NCI-H460 (cell line): ENCODE results near the gene NRG3. TPM values are rescaled to one million over a fixed set of nuclear protein-coding genes. Genes with fewer than 3 reads are reported as not detected.

Source experiments
- DNase-seq: peaks from one replicate; pipeline ENCODE4 v3.0.0-alpha.2; 2016; ENCODE audit warnings: low read depth; ENCODE audit errors: extremely low read depth
- total RNA-seq: library from RNA; depleted of rRNA; stranded (reverse); fragments of >200 nt; shearing (Covaris generic); gene quantifications from 2 replicates; pipeline ENCODE4 v1.2.3, GENCODE V29; 2014

The NRG3 gene
- total RNA-seq, 1 experiment from 2014 or later = not detected

DNA sequence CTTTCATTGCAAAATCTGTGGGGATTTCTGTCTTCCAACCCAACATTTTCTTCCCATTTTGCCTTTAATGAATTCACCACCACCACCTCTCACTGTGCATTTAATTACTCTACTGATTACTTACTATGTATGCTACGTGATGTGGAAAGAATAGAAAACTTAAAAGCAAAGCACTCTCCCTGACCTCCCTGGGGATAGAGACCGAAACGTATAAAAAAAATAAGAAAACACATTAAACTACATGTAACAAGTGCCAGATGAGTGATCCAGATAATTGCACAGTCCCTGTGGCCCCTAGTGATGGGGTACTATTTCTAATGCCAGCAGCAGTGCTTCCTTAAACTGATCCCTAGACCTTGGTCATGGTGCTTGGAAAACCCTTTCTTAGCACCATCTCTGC, 478.4 kb downstream of the NRG3 start:
- no peak for DNase-seq

DNA sequence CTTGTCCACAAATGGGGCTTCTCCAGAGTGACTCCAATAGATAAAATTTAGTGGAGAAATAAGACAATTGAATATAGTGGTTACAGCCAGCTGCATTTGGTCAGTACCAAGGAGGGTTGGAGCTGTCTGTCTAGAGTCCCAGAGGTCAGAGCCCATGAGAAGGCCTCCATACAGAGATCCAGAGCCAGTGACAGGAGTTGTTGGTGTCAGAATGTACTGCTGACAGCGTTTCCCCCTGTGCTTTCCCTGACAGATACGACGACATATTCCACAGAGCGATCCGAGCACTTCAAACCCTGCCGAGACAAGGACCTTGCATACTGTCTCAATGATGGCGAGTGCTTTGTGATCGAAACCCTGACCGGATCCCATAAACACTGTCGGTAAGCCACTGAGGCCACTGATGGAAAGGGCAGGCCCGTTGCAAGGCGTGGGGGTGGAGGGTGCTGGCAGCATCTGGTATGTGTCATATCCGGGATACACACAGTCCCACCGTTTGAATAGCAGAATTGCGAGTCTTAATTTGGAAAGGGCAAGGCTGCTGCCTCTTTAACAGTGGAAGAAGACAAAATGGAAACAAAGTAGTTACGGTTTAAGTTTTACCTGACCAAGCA, 483.6 kb downstream of the NRG3 start:
- DNase-seq = no peak

DNA sequence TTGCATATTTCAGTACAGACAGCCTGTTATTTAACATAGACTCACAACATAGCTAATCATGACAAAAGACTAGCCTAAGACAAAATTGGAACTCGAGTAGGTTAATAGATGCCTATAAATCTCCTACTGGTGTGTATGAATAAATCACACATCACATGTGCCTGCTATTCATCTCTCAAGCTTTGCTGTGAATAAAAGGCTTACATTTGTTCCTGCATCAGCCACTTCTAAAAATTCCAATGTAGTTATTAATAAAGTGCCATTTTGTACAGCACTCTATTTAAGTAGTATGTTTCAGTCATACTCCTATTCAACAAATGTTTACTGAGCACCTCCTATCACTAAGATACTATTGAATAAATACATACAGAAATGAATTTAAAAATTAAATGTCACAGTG, 486.3 kb downstream of the NRG3 start:
- DNase-seq = no peak

DNA sequence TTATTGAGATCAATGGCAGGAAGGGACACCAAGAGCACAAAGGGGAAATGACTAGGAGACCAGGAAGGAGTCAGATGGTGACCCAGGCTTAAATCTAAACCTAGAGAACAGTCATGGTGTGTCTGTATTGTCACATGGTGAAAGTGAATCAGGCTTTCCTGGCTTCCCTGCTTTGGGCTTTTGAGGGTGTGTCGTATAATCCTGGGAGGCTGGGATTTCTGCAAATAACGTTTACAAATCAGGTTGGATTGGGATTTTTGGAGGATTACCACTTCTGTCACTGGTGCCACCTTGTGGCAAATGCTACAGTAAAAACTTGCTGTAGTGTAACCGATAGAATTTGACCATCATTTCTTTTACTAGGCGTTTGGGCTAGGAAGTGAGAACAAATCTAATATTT, 502.6 kb downstream of the NRG3 start:
- no peak for DNase-seq

DNA sequence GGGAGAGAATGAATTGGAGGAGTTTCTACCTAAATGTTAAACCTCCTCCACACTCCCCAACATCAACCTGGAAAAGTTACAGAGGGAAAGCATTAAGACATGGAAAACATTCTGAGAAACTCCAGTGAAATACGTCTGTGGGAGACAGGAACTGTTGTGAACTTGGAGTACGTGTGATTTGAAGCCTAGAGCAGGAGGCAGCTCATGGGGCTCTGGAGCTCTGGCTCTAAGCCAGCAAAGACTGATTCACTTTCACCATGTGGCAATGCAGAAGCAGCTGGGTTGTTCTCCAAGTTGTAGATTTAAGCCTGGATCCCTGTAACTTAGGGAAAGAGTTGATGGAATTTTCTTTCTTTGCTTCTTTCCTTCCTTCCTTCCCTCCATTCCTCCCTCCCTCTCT, 503.2 kb downstream of the NRG3 start:
- no peak for DNase-seq

DNA sequence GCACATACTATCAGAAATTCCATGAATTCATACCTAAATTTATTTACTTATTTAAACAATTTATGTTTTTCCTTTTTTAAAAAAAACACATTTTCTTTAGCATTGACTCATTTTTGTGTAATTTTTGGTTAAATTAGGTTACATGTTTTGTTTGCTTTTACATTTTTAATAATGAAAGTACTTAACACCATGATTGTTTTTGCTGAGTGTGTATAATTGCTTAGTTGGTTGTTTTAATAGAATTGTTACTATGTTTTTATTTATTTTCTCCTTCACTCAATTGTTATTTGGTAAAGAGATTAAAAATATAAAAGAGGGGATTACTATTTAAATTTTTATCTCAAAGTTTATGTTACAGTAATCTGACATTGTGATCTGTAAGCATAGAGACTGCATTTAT, 508.4 kb downstream of the NRG3 start:
- no peak for DNase-seq

DNA sequence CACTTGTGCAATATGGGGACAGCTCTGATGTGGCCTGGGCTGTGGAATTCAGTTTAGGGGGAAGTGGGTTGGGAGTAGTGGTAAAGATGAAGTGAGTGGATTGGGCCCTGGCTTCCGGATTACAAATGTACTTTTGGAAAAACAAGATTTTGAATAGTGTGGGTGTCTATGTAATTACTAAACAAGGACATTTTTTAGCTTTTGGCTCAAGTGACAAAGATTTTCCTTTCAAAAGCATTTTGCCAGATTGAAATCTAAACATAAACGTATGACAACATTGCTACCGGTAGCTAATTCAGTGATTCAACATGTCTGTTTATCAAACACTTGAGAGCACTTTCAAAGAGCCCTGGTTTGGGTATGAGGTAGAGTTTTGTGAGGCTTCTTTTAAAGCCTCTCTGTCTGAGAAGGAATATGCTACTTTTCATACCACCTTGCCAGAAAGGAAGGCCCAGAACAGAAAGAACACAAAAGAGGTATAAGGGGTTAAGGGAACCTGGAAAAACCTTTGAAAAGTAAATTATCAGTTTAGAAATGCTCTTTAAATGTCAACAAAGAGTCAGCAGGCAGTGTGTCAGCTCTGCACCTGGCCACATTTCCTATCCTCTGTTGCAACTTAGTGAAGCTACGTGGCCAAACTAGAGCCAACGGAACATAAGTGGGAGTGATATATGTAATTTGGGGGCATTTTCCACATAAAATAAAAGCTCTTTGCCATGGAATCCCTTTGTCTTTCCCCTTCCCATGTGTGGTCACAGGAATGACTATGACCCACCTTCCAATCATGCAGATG, 516.1 kb downstream of the NRG3 start:
- no peak for DNase-seq

DNA sequence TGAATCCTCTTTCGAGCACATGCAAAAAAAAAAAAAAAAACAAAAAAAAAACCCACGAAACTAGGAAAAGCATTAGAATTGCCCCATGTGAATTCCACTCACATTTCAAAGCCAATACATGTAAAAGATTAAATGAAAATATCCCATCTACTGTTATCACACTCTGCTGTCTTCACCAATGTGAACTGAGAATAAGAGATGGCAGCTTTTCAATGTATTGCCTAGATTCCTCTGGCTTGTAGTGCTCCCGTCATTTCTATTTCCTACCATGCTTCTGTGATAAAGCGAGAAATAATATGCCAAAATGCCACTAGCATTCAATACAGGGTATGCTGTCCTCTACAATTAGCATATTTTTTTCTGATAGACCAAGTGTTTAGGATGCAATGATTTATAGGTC, 517.0 kb downstream of the NRG3 start:
- no peak for DNase-seq

DNA sequence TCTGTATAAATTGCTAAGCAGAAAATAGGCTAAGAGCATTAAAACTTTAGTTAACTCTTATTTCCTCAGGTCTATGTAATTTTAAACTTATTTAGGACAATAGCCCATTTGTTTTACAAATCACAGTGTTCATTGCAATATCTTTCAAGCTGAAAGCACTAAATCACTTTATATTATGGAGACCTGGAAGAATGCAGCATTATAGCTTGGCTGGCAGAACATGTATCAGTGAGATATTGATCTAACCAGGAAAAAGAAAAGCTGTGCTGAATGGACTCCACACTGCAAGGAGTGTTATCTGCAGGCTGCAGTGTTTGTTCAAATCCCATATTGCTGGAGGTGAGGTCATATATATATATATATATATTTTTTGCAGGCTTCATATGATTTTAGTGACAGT, 517.5 kb downstream of the NRG3 start:
- no peak for DNase-seq

DNA sequence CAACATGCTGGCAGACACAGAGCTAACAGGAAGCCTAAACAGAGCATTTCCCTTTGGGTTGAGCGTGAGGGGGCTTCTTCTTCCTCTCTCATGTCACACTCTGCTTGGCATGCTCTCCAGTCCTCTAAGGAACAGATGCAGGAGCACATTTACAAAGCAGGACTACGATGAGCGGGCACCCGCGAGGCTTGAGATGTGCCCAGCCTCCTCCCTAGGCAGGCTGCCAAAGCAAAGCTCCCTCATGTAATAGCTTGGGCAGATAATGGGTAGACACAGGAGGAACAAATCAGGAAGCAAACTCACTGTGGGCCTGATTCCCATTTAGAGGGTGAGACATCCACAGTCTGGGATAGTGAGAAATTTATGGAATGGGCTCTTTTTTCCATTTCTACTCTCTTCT, 519.1 kb downstream of the NRG3 start:
- no peak for DNase-seq

DNA sequence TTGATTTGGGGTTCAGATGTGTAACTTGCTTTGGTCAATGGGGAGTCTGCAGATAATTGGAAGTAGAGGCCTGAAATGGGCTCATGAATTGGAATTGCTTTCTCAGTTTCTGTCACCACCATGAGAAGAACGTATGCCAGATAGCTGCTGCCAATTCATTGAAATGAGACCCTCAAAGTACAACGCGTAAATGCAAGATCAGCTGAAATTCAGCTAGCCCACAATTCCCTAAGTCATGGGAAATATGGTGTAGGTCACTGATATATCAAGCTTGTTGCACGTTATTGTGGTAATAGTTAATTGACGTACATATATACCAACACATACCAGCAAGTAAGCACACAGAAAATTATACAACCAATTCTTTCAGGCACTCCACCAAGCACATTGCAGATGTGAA, 520.0 kb downstream of the NRG3 start:
- DNase-seq = no peak

DNA sequence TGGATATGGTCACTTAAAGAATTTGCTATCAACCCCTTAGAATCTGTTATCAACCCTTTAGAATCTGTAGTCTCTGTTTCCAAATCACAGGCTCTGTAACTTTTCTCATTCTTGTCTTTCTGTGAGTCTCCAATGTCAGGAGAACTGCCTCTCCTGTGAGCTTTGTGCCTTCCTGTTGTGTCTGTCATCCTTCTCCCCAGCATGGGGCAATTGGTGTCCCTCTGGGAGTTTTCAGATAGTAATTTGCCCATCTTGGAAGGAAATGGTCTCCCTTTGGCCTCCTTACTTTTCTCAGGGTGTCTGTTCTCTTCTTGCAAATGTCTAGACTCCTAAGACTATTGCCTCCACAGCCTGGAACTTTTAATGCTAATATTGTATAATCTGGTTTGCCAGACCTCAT, 521.9 kb downstream of the NRG3 start:
- no peak for DNase-seq

DNA sequence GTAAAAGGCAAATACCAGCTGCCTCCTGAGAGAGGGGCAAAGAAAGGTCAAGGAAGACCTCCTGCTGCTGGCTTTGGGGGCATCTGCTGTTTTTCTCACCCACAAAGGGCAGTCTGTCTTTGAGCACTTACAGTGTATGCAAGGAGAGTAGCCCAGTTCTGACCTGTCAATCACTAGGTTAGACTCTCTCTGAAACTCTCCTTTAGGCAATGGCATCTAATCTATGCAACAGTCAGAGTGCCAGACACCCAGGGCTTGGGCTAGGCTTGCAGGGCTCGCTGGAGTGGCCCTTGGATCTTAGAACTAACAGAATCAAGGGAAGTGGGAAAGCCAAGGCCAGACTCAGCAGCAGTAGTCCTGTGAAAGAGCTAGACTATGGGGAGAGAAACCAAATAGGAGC, 522.9 kb downstream of the NRG3 start:
- DNase-seq = no peak

DNA sequence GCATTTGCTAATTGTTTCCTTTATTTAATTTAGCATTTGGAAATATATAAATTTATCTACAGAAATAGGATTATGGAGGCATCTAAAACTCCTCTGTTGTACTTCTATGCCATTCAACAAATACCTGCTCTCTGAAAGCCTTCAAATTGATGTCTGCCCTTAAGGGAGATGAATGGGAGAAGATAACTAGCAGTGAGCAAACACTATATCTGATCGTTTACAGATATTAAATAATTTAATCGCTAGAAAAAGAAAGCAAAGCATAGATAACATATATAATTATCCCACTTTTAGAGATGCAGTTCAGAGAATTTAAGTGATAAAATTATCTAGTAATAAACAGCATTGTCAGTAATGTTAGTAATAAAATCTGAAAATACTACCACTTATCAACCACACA, 524.9 kb downstream of the NRG3 start:
- no peak for DNase-seq

DNA sequence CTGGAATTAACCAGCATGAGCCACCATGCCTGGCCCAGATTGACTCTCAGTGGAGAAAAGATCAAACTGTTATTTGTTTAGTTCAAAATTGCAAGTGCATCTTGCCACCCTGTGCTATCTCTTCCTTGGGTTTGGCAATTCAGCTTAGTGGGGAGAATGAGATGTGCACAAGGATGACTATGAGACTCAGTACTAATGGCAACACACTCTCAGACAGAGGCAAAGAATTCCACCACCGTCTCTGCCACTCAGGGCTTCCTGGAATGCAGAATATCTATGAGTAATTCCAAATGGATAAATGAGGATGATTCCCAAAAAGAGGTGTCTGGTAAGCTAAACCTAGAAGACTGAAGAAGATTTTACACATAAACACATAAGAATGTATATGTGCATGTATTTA, 525.8 kb downstream of the NRG3 start:
- no peak for DNase-seq

DNA sequence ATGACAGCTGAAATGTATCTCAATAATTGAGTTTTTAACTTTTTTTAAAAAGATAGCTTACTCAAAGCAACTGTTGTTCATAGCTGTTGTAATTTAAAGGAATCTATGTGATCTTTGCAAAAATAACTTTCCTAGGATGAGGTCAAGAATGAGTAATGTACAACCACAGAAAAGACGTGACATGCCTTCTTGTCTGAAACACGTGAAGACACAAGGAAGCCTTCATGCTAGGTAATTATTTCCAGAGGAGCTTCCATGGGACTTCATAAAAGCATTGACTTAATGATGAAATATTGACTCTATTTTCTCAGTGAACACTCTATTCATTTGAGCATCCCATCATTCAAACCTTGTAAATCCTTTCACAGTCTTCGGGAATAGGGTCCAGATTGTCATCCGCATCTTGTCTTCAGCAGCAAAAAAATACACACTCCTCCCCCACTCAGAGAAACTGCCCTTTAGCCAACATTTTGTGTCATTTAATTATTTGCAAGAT, 528.0 kb downstream of the NRG3 start:
- no peak for DNase-seq

DNA sequence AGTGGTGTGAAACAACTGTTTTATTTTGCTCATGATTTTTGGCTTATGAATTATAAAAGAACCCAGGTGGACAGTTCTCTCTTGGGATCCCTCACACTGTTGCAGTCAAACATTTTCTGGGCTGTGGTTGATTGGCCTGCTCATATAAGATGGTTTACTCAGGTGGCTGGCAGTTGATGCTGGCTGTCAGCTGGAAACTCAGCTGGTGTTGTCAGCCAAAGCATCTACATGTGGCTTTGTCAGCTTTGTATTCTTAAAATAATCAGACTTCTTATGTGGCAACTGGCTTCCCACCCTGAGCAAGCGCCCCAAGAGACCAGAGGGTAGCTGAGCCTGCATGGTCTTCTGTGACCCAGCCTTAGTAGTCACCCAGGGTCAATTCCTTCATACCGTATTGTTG, 534.7 kb downstream of the NRG3 start:
- DNase-seq = no peak

DNA sequence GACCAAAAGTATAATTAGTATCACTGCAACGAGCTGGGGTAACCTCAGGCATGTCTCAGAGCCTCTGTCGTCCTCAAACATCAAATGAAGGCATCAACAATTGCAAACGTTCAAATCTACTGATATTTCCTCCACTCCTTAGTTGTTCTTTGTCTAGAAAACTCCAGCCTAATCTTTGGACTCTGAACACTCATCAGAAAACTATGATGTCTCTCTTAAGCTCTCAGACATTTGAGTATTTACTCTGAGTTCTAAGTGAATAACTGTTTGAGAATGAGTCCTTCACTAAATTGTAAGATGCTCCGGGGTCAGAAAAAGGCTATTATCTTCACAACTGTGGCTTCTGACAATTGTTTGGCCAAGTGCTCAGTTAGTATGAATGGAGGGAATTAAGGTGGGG, 536.4 kb downstream of the NRG3 start:
- no peak for DNase-seq

DNA sequence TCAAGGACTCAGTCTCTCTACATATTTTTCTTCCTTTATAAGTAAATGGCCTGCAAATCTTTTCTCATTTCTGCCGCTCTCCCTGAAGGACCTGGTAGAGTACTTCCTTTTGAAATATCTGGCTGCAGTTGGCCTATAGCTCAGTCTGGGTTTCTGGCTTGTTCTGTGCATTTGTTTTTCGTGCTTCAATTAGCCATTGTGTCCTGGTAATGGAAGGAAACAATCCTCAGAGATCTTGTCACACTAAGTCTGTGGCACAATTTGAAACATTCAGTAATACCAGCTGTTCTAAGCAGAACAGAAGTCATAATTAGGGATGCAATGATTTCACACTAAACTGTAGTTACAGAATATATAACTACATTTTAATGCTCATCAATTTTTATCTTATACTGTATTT, 545.0 kb downstream of the NRG3 start:
- no peak for DNase-seq

DNA sequence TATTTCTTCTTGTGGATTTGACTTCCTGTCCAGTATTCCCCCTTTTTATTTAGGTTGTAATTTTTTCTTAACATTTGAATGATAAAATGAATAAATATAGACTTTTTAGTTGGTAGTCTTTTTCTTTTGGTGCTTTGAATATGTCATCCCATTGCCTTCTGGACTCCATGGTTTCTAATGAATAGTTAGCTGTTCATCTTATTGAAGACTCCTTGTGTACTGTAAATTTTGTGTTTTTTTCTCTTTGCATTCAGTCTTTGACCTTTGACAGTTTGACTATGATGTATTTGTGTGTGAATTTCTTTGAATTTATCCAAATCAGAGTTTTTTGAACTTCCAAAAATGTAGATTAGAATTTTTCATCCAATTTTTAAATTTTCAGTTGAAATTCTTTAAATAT, 554.3 kb downstream of the NRG3 start:
- no peak for DNase-seq

DNA sequence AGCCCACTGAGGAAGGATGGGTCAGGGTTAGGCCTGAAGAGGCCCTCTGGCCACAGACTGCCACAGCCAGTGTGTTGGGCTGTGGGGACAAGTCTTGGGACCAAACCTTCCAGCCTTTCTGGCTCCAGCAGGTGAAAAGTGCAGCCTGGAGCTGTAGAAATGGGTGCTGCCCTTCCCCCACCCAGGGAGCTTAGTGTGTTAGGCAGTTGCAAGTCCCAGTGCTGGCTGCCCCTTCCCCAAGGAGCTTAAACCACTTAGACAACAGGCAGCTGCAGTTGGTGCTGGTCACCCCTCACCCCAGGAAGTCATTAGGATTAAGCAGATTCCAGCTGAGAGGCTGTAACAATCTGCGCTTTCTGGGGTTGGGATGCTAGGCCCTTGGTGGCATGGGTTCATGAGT, 563.3 kb downstream of the NRG3 start:
- DNase-seq = no peak

DNA sequence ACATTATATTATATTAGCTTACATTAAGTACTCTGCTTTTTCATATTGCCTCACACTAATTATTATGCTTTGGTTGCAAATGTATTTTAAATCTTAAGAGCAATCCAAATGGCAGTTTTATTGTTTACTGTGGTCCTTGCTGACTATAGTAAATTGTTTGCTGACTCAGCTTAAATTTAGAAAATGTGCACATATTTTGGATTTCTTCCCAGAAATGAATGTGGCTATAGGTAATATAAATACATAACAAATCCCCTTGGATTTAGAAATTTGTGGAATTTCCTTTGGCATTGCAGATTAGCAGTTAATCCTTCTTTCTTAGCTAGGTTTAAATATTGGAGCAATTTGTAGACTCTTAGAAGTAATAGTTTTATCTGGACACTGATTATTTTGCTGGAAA, 565.8 kb downstream of the NRG3 start:
- no peak for DNase-seq

DNA sequence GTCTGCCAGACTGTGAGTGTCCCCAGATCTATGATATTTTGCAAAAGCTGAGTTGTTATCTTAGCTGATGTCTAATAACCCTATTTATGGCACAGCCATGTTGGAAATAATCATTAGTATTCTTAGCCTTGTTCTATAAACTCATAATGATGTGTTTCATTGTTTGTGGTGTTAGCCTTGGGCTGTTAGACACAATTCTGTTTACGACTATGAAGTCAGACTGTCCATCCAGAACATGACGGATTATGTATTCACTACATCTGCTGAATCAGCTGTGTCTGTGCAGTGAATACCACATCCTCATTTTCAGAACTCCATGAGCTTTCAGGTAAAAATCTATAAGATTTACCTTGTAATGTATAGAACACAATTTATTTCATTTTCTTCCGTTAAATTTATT, 577.1 kb downstream of the NRG3 start:
- no peak for DNase-seq
